ENCODE measurements around the gene NUDCD3.

The NUDCD3 gene

GRCh38 chr7:44398511-44398911 is 91.9 kb downstream of the NUDCD3 start:
- no peak for DNase-seq

- no peak for DNase-seq
These were observed 93.4 kb downstream of the NUDCD3 start for GRCh38 chr7:44396931-44397545.

- DNase-seq: no peak
These were observed 94.0 kb downstream of the NUDCD3 start for GRCh38 chr7:44396496-44396895.

- peak; percentile 27 for DNase-seq
These were observed 95.4 kb downstream of the NUDCD3 start for GRCh38 chr7:44395067-44395466.

GRCh38 chr7:44394636-44395035 is 95.8 kb downstream of the NUDCD3 start:
- no peak for DNase-seq

GRCh38 chr7:44394112-44394447 is 96.4 kb downstream of the NUDCD3 start:
- no peak for DNase-seq

GRCh38 chr7:44393238-44394111 is 97.0 kb downstream of the NUDCD3 start:
- no peak for DNase-seq

- DNase-seq: no peak
These were observed 97.8 kb downstream of the NUDCD3 start for GRCh38 chr7:44392618-44393010.

GRCh38 chr7:44391746-44392617 is 98.5 kb downstream of the NUDCD3 start:
- DNase-seq: no peak

GRCh38 chr7:44391171-44391570 is 99.3 kb downstream of the NUDCD3 start:
- DNase-seq: peak; percentile 41

GRCh38 chr7:44390701-44391100 is 99.8 kb downstream of the NUDCD3 start:
- no peak for DNase-seq

GRCh38 chr7:44388089-44388970 is 102.1 kb downstream of the NUDCD3 start:
- no peak for DNase-seq

GRCh38 chr7:44387389-44387788 is 103.1 kb downstream of the NUDCD3 start:
- DNase-seq: no peak

- no peak for DNase-seq
These were observed 104.1 kb downstream of the NUDCD3 start for GRCh38 chr7:44386139-44386913.

- no peak for DNase-seq
These were observed 104.9 kb downstream of the NUDCD3 start for GRCh38 chr7:44385434-44386138.

- DNase-seq: no peak
These were observed 105.6 kb downstream of the NUDCD3 start for GRCh38 chr7:44384586-44385433.

GRCh38 chr7:44383566-44383965 is 106.9 kb downstream of the NUDCD3 start:
- no peak for DNase-seq

- DNase-seq: no peak
These were observed 107.8 kb downstream of the NUDCD3 start for GRCh38 chr7:44382459-44383265.

Measured in NCI-H187 treated with DMSO at 0.1 percent for 48 hours (cell line).